ENCODE data around the gene FECH.
"Not testable (repeated sequence)": the region's sequence is repeated elsewhere in the genome, so short reads cannot be mapped to it uniquely, and the experiment has no call there.

The FECH gene

DNA sequence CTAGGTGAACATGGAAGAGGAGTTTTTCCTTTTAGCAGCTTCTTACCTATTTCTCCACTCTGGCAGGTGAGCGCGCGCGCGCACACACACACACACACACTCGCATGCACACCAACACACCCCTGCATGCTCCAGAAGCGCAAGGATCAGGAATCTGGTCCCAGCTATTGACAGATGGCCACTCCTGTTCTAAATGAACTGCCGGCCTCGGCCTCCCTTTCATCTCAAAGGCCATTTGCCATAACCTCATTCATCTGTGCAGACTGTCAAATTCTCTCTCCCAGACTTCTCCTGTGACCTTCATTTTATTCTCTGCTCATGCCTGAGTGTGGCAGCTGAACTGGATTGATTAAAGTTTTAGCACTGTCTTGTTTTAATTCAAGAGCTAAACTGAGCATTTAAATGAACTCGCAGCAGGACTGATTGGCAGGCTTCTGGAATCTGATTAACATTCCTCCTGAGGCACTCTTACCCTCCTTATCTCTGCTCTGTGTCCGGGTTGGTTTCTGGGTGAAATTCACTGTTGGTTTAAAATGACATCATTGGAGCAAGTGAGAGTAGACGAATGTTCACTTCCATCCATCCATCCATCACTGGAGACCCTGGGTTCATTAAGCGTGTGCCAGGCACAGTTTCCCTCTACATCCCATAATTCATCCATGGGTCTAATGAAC lies 58.8 kb downstream of the FECH start:
- DNase-seq, result no peak

DNA sequence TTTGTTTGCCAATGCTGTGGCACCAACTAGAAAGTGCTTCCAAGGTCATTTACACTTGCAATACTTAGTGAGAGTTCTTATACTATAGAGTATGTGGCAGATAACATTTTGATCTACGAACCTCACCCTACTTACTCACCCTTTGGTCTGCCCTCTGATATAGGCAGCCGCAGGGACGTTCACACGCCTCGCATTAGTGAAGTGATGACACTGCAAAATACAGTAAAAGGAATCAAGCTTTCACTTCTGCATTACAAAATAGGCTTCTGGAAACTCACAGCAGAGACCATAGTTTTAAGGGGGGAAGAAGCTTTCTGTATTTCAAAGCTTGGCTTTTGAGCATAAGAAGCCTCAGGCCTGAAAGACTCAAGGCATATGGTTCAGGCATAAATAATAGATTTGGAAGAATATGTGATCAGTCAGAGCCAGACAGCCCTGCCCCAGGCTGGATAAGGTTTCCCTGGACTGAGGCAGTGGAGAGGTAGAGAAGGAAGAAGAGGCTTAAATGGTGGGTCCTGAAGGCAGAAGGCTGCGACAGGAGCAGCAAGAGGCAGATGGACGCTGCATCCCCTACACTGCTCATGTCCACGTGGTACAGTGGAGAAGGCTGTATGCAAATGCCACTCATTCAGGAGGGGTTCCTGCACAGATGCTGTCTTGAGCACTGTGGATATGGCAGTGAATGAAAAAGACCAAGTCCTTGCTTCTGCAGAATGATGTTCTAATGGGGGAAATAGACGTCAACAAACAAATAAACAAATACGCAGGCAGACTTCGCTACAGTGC lies 63.1 kb downstream of the FECH start:
- DNase-seq, result no peak

DNA sequence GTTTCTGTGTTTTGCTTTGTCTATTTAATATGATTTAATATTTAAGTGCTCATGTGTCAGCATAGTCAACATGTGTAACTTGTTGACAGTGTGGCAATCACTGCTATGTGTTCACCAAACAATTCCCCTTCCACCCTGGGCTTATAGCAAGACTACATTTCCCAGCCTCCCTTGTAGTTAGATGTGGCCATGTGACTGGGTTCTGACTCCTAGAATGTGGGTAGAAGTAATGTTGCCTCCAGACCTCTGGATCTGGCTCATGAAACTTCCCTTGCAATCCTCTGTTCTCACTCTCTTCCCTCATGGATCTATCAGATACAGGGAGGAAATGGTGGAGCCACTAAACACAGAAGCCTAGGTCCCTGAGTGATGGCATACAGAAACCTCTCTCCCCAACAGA lies 64.2 kb downstream of the FECH start:
- not testable (repeated sequence) for DNase-seq

DNA sequence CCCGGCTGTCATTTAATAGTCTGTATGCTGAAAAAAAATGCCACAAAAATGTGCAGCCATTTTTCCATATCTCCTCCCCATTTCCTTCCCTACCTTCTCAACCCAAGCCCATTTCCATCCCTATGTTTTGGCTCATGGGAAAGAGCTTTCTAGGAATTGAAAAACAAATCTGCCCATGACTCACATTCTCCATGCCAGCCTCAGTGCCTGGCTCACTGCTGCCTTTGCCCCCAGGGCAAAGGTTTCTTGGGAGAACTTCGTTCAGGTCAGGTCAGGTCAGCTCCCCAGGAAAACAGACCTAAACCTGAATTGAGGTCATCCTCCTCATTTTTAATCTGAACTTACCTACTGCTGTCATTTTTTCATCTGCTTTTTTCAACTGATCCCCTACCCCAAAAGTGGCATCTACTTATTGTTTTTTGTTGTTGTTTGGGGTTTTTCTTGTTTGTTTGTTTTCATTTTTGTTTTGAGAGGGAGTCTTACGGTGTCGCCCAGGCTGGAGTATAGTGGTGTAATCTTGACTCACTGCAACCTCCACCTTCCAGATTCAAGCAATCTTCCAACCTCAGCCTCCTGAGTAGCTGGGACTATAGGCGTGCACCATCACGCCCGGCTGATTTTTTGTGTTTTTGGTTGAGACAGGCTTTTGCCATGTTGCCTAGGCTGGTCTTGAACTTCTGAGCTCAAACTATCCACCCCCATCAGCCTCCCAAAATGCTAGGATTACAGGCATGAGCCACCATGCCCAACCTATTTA lies 66.7 kb downstream of the FECH start:
- DNase-seq, result no peak

DNA sequence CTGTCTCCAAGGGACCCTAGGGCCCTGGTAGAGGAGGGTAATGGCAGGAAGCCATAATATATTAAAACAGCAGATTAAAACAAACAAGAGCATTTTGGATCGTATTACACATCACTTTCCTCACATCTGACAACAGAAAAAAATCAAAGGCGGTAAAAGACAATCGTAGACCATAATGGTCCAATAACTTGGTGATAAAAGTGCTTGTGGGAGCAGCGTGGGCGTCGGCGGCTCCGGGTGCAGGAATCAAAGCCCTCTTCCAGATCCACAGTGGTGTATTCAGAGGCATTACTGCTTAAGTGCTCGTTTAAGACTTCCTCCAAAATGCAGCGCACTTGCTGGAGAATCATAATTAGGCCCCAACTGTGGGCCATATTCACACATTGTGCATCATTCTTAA lies 68.0 kb downstream of the FECH start:
- no peak for DNase-seq

DNA sequence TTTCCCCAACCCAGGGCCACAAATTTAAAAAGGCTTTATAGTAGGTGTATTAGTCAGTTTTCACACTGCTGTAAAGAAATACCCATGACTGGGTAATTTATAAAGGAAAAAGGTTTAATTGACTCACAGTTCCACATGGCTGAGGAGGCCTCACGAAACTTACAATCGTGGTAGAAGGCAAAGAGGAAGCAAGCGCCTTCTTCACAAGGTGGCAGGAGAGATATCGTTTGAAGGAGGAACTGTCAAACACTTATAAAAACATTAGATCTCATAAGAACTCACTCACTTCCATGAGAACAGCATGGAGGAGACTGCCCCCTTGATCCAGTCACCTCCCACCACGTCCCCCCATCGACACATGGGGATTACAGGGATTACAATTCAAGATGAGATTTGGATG lies 70.4 kb downstream of the FECH start:
- DNase-seq, result no peak

DNA sequence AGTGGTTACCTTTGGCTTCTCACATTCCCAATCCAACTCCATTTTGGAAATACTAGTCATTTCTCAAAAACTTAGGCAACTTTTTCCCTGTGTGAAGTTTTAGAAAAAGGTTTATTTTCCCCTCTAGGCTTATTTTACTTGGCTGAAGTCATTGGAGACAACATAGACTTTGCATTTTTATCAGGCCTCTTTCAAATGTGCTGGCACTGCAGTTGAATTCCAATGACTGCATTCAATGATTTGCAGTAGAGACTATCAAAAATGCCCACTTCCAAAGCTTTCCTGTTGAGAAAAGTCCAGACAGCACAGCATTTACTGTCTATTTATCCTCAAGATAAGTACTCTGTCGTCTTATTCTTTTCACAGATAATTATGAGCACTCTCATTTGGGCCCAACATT lies 81.3 kb downstream of the FECH start:
- DNase-seq, result no peak

DNA sequence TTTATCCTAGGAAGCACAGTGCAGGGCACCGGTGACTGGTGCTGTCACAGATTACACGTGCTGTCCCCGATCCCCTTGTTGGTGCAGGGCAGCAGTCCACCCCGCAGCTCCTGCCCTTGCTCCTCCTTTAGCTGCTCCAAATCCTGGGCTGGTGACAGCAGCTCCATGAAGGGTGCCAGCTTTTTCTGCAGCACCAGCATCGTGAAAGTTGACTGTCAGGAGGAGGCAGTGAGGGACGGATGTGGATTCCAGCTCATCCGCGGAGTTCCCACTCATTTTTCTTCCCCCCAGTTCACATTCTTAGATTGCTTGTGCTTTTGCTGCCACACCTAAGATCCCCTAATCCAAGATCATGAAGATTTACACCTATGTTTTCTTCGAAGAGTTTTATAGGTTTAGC lies 83.9 kb downstream of the FECH start:
- DNase-seq, result no peak

DNA sequence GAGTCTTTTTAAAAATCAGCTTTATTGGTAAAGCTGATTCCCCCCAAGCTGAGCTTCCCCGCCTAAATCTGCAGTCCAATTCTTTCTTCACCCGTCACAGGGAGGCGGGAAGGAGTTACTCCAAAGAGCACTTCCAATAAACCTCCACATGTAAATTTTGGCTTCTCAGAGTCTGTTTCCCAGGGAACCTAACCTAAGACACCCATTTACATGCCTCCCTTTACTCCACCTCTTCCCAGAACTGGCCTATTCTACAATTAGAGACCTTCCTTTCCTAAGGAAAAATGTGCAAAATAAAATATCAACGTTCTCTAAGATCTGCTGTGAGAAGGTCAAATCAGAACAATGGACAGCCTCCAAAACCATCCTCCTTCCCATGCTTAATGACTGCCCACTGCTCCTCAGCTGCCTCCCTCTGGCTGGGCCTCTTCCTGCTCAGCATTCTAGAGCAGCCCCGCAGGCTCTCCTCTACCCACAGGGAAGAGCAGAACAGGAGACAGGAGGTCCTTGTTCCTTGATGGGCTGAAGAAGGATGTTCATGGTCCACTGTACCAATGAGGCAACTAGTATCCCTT lies 87.7 kb downstream of the FECH start:
- no peak for DNase-seq
